GM11168 (cell line): ENCODE measurements around the gene ARHGAP22.

Experiments used
- in situ Hi-C: fragments of 300-500 bp; cut with MboI; formaldehyde crosslinking; loops from one replicate; pipeline ENCODE4 v1.12.0; 2022; ENCODE audit warnings: low sequenced_read_pairs; ENCODE audit not compliant: unreplicated experiment

Gene ARHGAP22

GRCh38 chr10:48608976-48609375 lies 4.1 kb upstream of the ARHGAP22 start:
- in situ Hi-C loops = no loop called here

- in situ Hi-C loops = no loop called here
These were observed 3.4 kb upstream of the ARHGAP22 start for GRCh38 chr10:48608279-48608681.

DNA sequence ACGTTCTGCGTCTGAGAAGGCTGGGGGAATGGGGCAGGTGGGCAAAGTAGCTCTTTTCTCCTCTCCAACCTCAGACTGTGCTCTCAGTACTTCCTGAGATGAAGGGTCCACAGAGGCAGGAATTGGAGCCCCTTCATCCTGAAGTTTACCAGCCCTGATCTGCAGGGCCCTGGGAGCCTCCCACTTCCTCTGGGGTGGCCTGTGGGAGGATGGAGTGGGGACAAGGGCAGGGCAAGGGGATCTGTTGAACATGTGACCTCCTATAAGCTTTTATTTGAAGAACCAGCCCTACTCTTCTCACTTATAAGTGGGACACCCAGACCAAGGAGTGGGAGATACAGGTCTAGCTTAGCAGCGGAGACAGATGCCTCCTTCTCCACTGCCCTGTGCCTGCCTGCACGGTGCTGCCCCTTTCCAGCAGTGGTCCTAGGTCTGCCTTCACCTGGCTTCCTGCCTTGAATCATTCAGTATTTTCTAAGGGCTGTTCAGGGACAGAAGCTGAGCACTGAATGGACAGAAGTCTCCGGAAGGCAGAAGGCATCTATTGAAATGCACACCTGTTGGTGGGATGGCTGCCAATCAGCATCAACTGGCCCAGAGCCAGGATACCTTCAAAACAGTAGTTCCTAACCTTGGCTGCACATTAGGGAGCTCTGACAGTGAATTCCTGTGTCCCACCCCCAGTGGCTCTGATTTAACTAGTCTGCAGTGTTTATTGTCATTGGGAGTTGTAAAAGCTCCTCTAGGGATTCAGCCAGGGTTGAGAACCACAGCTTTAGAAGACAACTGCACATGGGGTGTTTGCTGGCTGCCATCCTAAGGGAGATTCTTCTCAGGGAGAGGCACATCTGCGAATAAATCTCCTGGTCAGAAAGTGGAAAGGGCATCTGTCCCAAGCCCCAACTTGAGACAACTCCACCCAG lies 2.7 kb upstream of the ARHGAP22 start:
- in situ Hi-C loops = no loop called here

DNA sequence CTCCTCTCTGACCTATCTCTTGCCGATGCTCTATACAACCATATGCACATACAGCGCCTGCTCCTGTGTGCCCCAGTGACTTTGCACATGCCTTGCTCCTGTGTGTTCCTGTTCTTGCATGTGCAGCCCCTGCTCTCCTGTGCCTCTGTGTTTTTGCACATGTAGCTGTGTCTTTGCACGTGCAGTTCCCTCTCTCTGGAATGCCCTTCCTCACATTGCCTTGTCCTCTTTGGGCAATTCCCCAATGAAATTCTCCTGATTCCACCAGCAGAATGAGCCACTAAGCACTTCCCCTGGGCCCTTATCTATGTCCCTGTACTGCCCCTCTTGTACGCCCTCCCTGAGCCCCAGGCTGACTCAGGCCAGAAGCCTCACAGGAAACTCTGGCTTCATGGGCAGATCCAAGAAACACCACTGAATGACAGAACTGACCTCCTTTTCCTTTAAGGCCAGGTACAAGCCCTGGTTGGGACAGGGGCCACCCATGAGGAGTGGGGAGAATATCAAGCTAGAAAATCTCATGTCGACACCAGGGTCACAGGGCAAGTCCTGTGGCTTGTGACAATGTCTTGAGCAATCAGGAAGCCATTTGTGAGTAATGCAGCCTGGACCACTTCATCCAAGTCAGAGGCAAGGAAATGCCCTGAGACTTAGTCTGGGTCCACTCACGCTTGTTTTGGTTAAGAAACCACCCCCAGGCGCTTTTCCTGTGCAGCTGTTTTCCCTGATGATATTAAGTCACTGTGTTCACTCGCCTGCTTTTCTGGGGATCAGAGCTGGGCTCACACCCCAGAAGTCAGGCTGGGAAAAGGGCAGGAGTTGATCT lies 1.9 kb upstream of the ARHGAP22 start:
- in situ Hi-C loops = no loop called here

- in situ Hi-C loops = no loop called here
These were observed 1.1 kb upstream of the ARHGAP22 start for GRCh38 chr10:48605786-48606529.

DNA sequence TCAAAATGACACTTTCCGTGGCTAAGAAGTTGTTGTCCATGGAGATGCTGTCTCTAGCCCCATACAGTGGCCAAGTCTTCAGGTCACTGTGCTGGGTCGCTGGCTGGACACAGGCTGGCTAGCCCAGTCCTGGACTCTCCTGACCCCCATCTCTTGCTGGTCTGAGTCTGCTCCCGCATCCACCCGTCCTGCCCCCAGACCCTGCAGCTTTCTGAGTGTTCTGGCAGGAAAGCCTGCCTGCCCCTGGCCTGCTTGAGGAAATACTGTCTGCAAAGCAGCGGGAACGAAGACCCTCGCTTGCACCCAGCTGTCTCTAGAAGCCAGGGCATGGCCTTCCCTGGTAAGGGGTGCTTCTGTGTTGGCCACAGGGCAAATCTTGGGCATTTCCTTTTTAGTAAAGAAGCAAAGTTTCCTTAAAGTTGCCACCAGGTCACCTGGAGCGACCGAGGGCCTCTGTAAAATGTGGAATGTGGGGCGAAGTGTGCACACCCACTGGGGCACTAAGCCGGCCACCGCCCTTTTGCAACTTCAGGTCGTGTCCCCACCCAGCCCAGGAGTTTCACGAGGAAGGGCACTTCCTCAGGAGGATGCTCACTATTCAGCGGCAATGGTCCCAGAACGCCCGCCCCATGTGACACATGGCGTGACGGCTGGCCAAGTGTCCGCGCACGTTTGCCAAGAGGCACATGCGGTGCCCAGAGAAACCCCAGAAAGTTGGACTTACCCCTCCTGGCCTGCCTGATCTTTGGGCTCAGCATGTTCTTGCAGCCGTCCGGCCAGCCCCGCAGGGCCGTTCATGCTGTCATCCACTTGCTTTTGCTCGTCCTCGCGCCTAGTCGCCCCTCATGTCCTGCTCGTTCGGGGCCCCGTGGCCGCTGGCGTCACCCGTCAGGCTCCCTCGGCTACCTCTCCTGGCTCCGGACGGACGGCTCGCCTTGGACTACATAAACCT lies 558 bp downstream of the ARHGAP22 start:
- in situ Hi-C loops = no loop called here

GRCh38 chr10:48603421-48604038 lies 1.3 kb downstream of the ARHGAP22 start:
- in situ Hi-C loops = no loop called here

GRCh38 chr10:48602401-48603135 lies 2.3 kb downstream of the ARHGAP22 start:
- in situ Hi-C loops = no loop called here

GRCh38 chr10:48601789-48602188 lies 3.1 kb downstream of the ARHGAP22 start:
- in situ Hi-C loops = no loop called here

DNA sequence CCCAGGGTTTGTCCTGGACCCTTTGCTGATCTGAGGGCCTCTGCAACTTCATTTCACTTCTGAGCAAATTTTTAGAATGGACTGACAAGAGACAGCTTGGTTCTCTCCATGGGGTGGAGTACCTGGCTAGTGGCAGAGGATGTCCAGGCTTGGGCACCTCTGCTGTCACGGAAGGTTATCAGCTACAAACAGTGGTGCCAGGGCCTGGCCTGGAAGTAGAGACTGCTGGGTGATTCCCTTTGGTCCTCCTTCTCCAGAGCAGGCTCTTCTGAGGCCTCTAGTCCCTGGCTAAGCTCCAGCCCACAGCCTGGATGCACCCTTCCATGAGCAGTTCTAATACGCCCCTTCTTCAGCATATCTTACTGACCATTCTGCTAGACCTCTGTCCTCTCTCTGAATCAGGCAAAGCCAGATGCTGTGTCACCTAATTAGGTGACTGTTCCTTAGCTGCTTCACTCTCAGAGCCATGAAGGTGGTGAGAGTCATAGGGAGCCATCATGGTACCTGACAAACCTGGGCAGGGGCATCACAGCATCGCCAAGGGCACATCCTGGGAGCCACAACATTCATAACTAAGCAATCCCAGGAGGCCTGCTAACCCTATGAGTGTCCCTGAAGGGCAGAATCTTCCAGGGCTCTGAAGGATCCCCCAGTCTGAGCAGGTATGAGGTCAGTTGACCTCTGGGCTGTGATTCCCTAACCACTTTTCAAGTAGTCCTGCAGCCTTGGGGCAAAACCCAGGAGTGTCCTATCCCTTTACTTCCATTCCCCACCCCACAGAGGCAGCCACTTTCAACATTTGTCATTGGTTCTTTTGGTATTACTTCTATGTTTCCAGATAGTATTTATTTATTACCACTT lies 4.0 kb downstream of the ARHGAP22 start:
- in situ Hi-C loops = no loop called here

- in situ Hi-C loops = no loop called here
These were observed 5.1 kb downstream of the ARHGAP22 start for GRCh38 chr10:48599830-48600134.

DNA sequence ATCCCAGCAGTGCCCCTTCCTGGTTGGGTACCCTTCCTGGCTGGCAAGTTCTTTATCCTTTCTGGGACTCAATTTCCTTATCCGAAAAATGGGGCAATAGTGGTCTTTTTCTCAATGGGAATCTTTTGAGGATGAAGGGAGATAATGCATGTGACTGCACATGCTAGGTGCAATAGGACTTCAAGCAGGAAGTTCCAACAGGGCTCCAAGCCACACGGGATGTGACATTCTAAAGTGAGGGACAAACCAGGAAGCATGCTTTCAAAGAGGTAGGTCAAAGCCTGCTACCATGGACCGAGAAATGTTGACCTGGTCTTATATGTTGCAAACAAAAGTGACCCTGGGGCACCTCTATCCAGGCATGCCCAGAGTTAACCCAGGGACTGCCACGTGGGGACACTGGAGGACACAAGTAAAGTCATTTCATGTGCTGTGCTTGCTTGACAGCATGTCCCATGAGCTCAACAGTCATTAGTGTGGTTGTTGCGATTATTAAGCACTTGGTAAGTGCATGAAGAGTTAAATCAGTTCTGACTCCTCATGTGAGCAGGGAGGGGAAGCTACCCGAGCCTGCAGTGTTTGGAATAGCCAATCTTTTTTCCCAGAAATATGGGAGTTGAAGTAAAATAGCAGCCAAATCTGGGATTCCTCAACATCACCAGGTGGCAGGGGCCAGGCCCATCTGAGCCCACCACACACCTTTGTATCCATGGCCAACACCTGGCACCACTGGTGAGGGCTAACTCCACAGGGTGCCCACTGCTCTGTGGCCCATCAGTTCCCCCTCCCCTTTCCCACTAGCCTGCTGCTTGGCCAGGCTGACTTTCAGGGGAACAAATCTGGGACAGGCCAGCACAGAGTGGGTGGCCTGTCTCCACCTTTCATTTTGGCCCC lies 5.7 kb downstream of the ARHGAP22 start:
- in situ Hi-C loops = no loop called here

GRCh38 chr10:48598243-48598935 lies 6.5 kb downstream of the ARHGAP22 start:
- in situ Hi-C loops = no loop called here

- in situ Hi-C loops = no loop called here
These were observed 9.3 kb downstream of the ARHGAP22 start for GRCh38 chr10:48595539-48595932.

- in situ Hi-C loops = no loop called here
These were observed 9.9 kb downstream of the ARHGAP22 start for GRCh38 chr10:48594803-48595538.
